ENCODE results near the gene CD1B. TPM values are rescaled to one million over a fixed set of nuclear protein-coding genes. Genes with fewer than 3 reads are reported as not detected.

CD1B gene
- polyA plus RNA-seq, 1 of the 3 experiments (the other 2 are of a cell fraction): not detected

DNA sequence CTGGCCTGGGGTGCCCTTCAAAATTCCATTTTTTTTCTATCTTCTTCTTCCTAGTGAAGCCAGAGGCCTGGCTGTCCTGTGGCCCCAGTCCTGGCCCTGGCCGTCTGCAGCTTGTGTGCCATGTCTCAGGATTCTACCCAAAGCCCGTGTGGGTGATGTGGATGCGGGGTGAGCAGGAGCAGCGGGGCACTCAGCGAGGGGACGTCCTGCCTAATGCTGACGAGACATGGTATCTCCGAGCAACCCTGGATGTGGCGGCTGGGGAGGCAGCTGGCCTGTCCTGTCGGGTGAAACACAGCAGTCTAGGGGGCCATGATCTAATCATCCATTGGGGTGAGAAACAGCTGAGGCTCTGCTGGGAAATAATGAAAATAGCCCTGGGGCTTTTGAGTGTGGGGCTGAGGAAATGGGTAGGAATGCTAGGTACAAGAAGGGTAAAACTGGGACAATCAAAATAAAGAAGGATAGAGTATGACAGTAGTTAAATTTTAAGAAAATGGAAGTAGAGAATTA, 24.5 kb upstream of the CD1B start:
- Histone ChIP-seq H3K4me2 (no peak overlapping the region), H3K9ac (no peak overlapping the region), H3K9me3 (no peaks in the 10 kb centered on the region), H3F3A (replicated peaks; ENCODE audit: insufficient read depth) (no peaks in the 10 kb centered on the region), H3K9me2 (no peaks in the 10 kb centered on the region), H3K36me3 (replicated peaks in 1 of 2; ENCODE audit: control insufficient read depth in 1 of 2, insufficient read depth in 2 of 2, low read length in 1 of 2) (no peaks in the 10 kb centered on the region), H3K4me1 (ENCODE audit: control insufficient read depth in 1 of 2, insufficient read depth in 2 of 2, low read depth in 1 of 2, low read length in 1 of 2) (no peaks in the 10 kb centered on the region), H3K27ac (ENCODE audit: low read depth in 2 of 2, low read length in 1 of 2) (no peak overlapping the region), H3K4me3 (ENCODE audit: low read depth in 2 of 2, low read length in 1 of 2) (no peak overlapping the region), H2AFZ (ENCODE audit: low read depth) (no peak overlapping the region), H3K27me3 (ENCODE audit: insufficient read depth) (no peaks in the 10 kb centered on the region), H4K20me1 (ENCODE audit: insufficient read depth) (no peaks in the 10 kb centered on the region), H3K79me2 (ENCODE audit: insufficient read depth) (no peaks in the 10 kb centered on the region)
- 4% methylated on average over 10 of the region's 10 CpGs for WGBS (ENCODE audit: low lambda C conversion rate)
- ChIA-PET CTCF (no interaction called here), POLR2A (no interaction called here)
- DNase-seq: no peak
- TF ChIP-seq FOXJ3 (CRISPR knock-in tag; IDR thresholded peaks at IDR 0.05) (no peak), RXRA (IDR thresholded peaks at IDR 0.05; ENCODE audit: borderline replicate concordance, low read depth) (no peak), GATA2 (CRISPR knock-in tag; IDR thresholded peaks at IDR 0.05) (no peak), TAF1 (IDR thresholded peaks at IDR 0.05; ENCODE audit: borderline replicate concordance, low read depth, low read length) (no peak), SMC3 (IDR thresholded peaks at IDR 0.05; ENCODE audit: low read depth, low read length) (no peak), CHD2 (IDR thresholded peaks at IDR 0.05; ENCODE audit: low read length, partially characterized antibody) (no peak), USF2 (IDR thresholded peaks at IDR 0.05; ENCODE audit: borderline replicate concordance, low read depth, low read length) (no peak), NFIC (IDR thresholded peaks at IDR 0.05; ENCODE audit: borderline replicate concordance) (no peak), EP300 (IDR thresholded peaks at IDR 0.05; ENCODE audit: borderline replicate concordance in 1 of 2, low read depth in 1 of 2, low read length in 1 of 2) (no peak), EZH2phosphoT487 (IDR thresholded peaks at IDR 0.05; ENCODE audit: borderline replicate concordance, low read depth) (no peak), MXI1 (IDR thresholded peaks at IDR 0.05; ENCODE audit: low read depth, low read length) (no peak)
- TF ChIP-seq, protein P1, sequence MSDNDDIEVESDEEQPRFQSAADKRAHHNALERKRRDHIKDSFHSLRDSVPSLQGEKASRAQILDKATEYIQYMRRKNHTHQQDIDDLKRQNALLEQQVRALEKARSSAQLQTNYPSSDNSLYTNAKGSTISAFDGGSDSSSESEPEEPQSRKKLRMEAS (IDR thresholded peaks at IDR 0.05; ENCODE audit: low read depth): no peak

DNA sequence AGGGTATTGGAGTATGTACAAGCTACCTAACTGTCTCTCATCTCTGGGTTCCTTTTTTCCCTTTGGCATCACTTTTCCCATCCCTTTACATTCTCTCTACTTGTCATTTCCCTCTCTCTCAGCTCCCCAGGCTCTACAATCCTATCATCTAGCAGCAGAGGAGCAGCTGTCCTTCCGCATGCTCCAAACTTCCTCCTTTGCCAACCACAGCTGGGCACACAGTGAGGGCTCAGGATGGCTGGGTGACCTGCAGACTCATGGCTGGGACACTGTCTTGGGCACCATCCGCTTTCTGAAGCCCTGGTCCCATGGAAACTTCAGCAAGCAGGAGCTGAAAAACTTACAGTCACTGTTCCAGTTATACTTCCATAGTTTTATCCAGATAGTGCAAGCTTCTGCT, 22.9 kb upstream of the CD1B start:
- POLR2A ChIA-PET: no interaction called here
- Histone ChIP-seq H3K4me1 (ENCODE audit: control insufficient read depth in 1 of 2, insufficient read depth in 2 of 2, low read depth in 1 of 2, low read length in 1 of 2) (no peaks in the 10 kb centered on the region), H3K27ac (ENCODE audit: low read depth in 2 of 2, low read length in 1 of 2) (no peak overlapping the region), H3K27me3 (ENCODE audit: insufficient read depth) (0 out of 2 replicates have a peak, but pooled peaks cover 1% of the 10 kb centered on the region), H3K4me3 (ENCODE audit: low read depth in 2 of 2, low read length in 1 of 2) (no peak overlapping the region), H3K9ac (no peak overlapping the region), H4K20me1 (ENCODE audit: insufficient read depth) (no peaks in the 10 kb centered on the region), H3K9me3 (no peaks in the 10 kb centered on the region), H2AFZ (ENCODE audit: low read depth) (no peak overlapping the region), H3F3A (replicated peaks; ENCODE audit: insufficient read depth) (no peaks in the 10 kb centered on the region), H3K79me2 (ENCODE audit: insufficient read depth) (no peaks in the 10 kb centered on the region), H3K9me2 (no peaks in the 10 kb centered on the region), H3K4me2 (no peak overlapping the region), H3K36me3 (replicated peaks in 1 of 2; ENCODE audit: control insufficient read depth in 1 of 2, insufficient read depth in 2 of 2, low read length in 1 of 2) (no peaks in the 10 kb centered on the region)
- TF ChIP-seq MXI1 (IDR thresholded peaks at IDR 0.05; ENCODE audit: low read depth, low read length): no peak
- no peak for TF ChIP-seq MEF2A (IDR thresholded peaks at IDR 0.05; ENCODE audit: borderline replicate concordance, low read depth)
- TF ChIP-seq IRF3 (IDR thresholded peaks at IDR 0.05; ENCODE audit: low read depth, low read length): no peak
- TF ChIP-seq YY1 (IDR thresholded peaks at IDR 0.05; ENCODE audit: low read depth): no peak
- TF ChIP-seq RAD21 (IDR thresholded peaks at IDR 0.05; ENCODE audit: low read length): no peak
- TF ChIP-seq TCF12 (IDR thresholded peaks at IDR 0.05): no peak
- no peak for TF ChIP-seq TEAD4 (IDR thresholded peaks at IDR 0.05; ENCODE audit: borderline replicate concordance, insufficient read depth)
- no peak for TF ChIP-seq FOXM1 (IDR thresholded peaks at IDR 0.05; ENCODE audit: low read depth)
- TF ChIP-seq RXRA (IDR thresholded peaks at IDR 0.05; ENCODE audit: borderline replicate concordance, low read depth): no peak
- TF ChIP-seq CHD2 (IDR thresholded peaks at IDR 0.05; ENCODE audit: low read length, partially characterized antibody): no peak
- no peak for TF ChIP-seq JUND (IDR thresholded peaks at IDR 0.05)
- no peak for TF ChIP-seq ELF1 (IDR thresholded peaks at IDR 0.05)
- no peak for DNase-seq
- CTCF ChIA-PET: no interaction called here
- 2% methylated on average over 2 of the region's 2 CpGs for WGBS (ENCODE audit: low lambda C conversion rate)
